GM20431 (cell line): ENCODE measurements around the gene TENT5D.
"Not testable (repeated sequence)": the region's sequence is repeated elsewhere in the genome, so short reads cannot be mapped to it uniquely, and the experiment has no call there.

Experiments
- in situ Hi-C: fragments of 300-500 bp; cut with MseI, MboI; formaldehyde crosslinking; loops from one replicate; pipeline ENCODE4 v1.15.0; 2020; ENCODE audit warnings: low sequenced_read_pairs; ENCODE audit not compliant: unreplicated experiment

TENT5D gene

GRCh38 chrX:80420147-80420546 is at the start of gene TENT5D:
TSS of gene TENT5D (plus strand) at chrX:80420447. CDS start at chrX:80442540, 22,093 bp downstream.
- in situ Hi-C loops = no loop called here

GRCh38 chrX:80385651-80386050 is 34.6 kb upstream of the TENT5D start:
- in situ Hi-C loops = not testable (repeated sequence)

- in situ Hi-C loops = no loop called here
These were observed 32.0 kb upstream of the TENT5D start for GRCh38 chrX:80388206-80388605.

GRCh38 chrX:80412042-80412441 is 8.2 kb upstream of the TENT5D start:
- in situ Hi-C loops = no loop called here

- in situ Hi-C loops = no loop called here
These were observed 2.8 kb downstream of the TENT5D start for GRCh38 chrX:80423000-80423399.

- in situ Hi-C loops = no loop called here
These were observed 3.5 kb downstream of the TENT5D start for GRCh38 chrX:80423744-80424143.

GRCh38 chrX:80430826-80431504 is 10.7 kb downstream of the TENT5D start:
- in situ Hi-C loops = no loop called here

- in situ Hi-C loops = no loop called here
These were observed 11.2 kb downstream of the TENT5D start for GRCh38 chrX:80431505-80431832.

- in situ Hi-C loops = no loop called here
These were observed 12.2 kb downstream of the TENT5D start for GRCh38 chrX:80432441-80432840.

- in situ Hi-C loops = no loop called here
These were observed 12.6 kb downstream of the TENT5D start for GRCh38 chrX:80432863-80433262.

- in situ Hi-C loops = not testable (repeated sequence)
These were observed 47.9 kb downstream of the TENT5D start for GRCh38 chrX:80468166-80468565.

GRCh38 chrX:80471582-80471981 is 51.3 kb downstream of the TENT5D start:
- in situ Hi-C loops = no loop called here

- in situ Hi-C loops = no loop called here
These were observed 65.3 kb downstream of the TENT5D start for GRCh38 chrX:80485543-80485942.

- in situ Hi-C loops = no loop called here
These were observed 66.1 kb downstream of the TENT5D start for GRCh38 chrX:80486299-80486698.

GRCh38 chrX:80489166-80489565 is 68.9 kb downstream of the TENT5D start:
- in situ Hi-C loops = no loop called here
